GM19240 (cell line): Measurements from ENCODE around the gene CD2AP.

ENCODE experiments used
- DNase-seq: peaks from one replicate; pipeline ENCODE4 v3.0.0; 2011; ENCODE audit warnings: low spot score; ENCODE audit not compliant: insufficient read length

CD2AP gene

GRCh38 chr6:47495207-47495606, 17.6 kb downstream of the CD2AP start:
- DNase-seq, result no peak

GRCh38 chr6:47495954-47496545, 18.5 kb downstream of the CD2AP start:
- DNase-seq, result no peak

GRCh38 chr6:47496935-47497579, 19.5 kb downstream of the CD2AP start:
- no peak for DNase-seq

- no peak for DNase-seq
Observed at GRCh38 chr6:47502920-47503319, 25.3 kb downstream of the CD2AP start.

- no peak for DNase-seq
Observed at GRCh38 chr6:47509937-47510336, 32.3 kb downstream of the CD2AP start.

DNA sequence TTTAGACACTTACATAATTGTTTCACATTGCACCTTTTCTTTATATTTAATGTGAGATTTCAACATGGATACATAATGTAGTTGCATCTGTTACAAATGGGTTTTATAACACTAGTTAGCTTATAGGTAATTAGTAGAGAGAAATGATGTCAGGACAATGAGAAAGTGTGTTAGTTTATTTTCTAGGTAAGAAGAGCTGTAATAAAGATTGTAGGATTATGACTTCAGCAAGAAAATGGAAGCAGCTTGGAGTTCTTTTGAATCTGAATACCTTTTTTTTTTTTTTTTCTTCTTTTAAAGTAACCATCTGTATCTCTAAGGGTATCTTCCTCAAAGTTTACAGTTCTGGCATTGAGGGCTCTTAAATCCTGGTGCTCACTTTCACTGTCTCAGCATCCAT, 35.3 kb downstream of the CD2AP start:
- DNase-seq, result no peak

GRCh38 chr6:47519279-47519678, 41.7 kb downstream of the CD2AP start:
- no peak for DNase-seq

DNA sequence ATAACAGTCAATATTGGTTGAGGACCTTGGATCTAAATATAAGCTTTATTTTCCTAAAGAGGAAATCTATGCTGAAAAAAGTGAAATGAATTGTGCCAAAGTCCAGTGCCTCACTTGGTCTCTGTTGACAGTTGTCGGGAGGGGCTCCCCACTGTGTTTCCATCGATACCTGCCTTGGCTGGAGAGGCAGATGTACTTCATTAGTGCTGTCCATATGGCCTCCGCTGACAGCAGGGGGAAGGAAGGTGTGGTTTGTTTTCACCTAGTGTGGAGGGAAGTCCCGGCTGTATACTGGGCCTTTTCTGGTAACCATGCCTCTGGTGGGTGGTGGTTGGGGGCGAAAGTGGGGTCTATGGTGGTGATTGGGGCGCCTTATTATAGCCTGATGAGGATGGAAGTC, 42.7 kb downstream of the CD2AP start:
- DNase-seq, result no peak

DNA sequence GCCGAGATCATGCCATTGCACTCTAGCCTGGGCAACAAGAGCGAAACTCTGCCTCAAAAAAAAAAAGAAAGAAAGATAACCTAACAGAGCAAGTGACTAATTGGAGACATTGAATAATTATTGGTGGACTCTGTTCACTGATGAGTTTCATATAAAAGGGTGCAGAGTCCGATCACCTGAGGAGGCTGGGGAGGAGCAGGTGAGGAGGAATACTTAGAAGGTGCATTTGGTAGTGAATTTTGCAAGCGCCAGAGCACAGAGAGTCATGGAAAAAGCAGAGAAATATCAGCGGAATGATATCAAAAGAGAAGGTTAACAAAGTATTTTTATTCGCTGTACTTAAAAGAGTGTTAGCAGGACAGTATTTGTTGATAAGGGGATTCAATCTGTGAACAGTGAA, 44.4 kb downstream of the CD2AP start:
- DNase-seq, result no peak

DNA sequence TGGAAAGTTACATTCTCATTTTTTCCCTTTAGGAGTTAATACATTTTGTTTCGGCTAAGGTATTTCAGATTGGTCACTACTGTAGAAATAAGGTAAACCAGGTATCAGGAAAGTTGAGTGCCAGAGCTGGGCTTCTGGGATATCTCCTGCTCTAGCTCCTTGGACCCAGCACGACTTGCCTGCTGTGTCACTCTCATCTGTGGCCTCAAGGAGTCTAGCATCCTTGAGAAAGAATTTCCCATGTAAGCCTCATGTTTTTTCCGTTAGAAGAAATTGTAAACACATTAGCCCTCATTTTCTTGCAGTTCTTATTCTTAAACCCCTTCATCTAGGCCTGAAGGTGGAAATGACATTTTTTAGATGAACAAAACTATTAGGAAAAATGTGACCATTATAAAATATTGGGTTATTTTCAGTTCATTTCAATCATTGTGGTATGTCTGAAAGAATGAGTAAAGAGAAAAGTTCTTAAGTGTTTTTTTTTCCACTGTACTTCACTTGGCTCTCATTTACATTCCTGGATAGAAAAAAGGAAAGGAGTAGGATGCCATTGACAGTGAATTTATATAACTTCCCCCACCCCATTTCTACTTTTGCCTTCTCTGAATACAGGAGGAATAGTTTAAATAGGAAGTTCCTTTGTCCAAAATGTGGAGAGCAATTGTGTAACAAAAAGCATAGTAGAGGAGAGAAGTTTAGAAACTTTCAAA, 46.7 kb downstream of the CD2AP start:
- no peak for DNase-seq

GRCh38 chr6:47525330-47526057, 47.9 kb downstream of the CD2AP start:
- DNase-seq, result no peak

DNA sequence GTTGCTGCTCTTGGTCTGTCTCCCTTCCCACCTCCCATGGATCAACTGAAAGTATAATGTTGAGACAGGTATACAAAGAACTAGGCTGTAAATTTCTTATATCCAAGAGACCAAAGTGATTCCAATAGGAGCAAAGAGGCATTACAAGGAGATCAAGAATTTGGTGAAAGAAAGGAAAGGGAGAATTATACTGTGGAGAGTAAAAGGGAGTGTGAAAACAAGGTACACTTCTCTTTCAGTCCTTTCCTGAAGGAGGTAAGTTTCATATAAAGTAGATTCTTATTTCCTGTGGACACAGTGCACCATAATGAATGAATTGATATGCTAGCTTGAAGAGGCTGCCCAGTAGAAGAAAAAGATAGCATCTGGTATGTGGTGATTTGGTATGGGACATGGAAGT, 49.7 kb downstream of the CD2AP start:
- no peak for DNase-seq

DNA sequence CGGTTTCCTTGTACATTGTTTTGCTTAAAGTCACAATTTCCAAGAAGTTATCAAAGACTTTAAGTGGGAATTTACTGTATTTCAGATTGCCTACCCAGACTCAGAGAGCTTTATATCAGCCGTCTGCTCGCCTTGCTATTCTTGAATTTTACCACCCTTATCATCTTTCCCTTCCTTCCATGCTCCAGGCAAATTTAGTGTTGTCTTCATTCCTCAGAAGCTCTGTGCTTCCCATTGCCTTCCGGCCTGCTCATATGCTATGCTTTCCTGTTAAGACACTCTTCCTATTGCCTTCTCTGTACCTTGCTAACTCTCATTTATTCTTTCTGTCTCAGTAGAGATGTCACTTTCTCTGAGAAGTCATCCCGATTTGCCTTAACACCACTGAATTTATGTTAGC, 52.1 kb downstream of the CD2AP start:
- no peak for DNase-seq

GRCh38 chr6:47532981-47533585, 55.5 kb downstream of the CD2AP start:
- no peak for DNase-seq

- no peak for DNase-seq
Observed at GRCh38 chr6:47534063-47534462, 56.5 kb downstream of the CD2AP start.

GRCh38 chr6:47535316-47536225, 58.0 kb downstream of the CD2AP start:
- DNase-seq, result no peak

GRCh38 chr6:47536816-47537401, 59.3 kb downstream of the CD2AP start:
- no peak for DNase-seq

DNA sequence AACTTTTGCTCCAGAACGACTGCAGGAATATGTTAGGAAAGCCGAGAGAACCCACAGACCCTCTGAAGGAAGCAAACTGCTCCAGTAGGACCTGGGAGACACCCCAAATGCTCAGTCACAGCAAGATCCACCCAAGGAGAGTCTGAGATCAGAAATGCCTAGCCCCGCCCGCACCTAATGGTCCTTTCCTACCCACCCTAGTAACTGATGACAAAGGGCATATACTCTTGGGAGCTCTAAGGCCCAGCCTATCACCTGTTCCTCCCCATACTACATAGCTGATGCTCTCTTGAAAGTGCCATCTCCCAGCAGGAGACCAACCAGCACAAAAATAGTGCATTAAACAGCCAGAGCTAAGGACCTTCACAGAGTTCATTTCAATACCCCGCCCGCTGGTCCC, 67.6 kb downstream of the CD2AP start:
- no peak for DNase-seq

GRCh38 chr6:47551670-47552069, 74.1 kb downstream of the CD2AP start:
- DNase-seq, result no peak

DNA sequence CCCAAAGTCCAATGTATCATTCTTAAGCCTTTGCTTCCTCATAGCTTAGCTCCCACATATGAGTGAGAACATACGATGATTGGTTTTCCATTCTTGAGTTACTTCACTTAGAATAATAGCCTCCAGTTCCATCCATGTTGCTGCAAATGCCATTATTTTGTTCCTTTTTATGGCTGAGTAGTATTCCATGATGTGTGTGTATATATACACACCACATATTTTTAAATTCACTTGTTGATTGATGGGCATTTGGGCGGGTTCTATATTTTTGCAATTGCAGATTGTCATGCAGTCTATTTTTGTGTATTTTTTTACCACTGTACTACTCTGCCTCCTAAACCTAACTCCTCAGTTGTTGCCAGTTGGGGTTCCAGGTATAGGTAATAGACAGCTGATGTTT, 74.7 kb downstream of the CD2AP start:
- no peak for DNase-seq
